ENCODE data around the gene SETD9.

SETD9 gene

GRCh38 chr5:56909294-56910209, at the start of gene SETD9:
SETD9 (plus strand) TSS chr5:56909596; CDS start chr5:56909646, 50 bp downstream.
- DNase-seq = peak; percentile 89 to 97

GRCh38 chr5:56861893-56862485, 47.4 kb upstream of the SETD9 start:
- DNase-seq = no peak

- no peak for DNase-seq
Measured at GRCh38 chr5:56862909-56863308, 46.5 kb upstream of the SETD9 start.

GRCh38 chr5:56871777-56872176, 37.6 kb upstream of the SETD9 start:
- DNase-seq = no peak

- no peak for DNase-seq
Measured at GRCh38 chr5:56873056-56873455, 36.3 kb upstream of the SETD9 start.

GRCh38 chr5:56876327-56876726, 33.1 kb upstream of the SETD9 start:
- no peak for DNase-seq

- DNase-seq = no peak
Measured at GRCh38 chr5:56881571-56881970, 27.8 kb upstream of the SETD9 start.

GRCh38 chr5:56893251-56893951, 16.0 kb upstream of the SETD9 start:
- DNase-seq = no peak

GRCh38 chr5:56896763-56897162, 12.6 kb upstream of the SETD9 start:
- no peak for DNase-seq

GRCh38 chr5:56898213-56898612, 11.2 kb upstream of the SETD9 start:
- DNase-seq = no peak

GRCh38 chr5:56900395-56900794, 9.0 kb upstream of the SETD9 start:
- no peak for DNase-seq

GRCh38 chr5:56900858-56901578, 8.4 kb upstream of the SETD9 start:
- DNase-seq = peak in 1 of 2 experiments; percentile 62

- DNase-seq = peak in 1 of 2 experiments; percentile 93
Measured at GRCh38 chr5:56908942-56909293, 478 bp upstream of the SETD9 start.

GRCh38 chr5:56910210-56910965, 992 bp downstream of the SETD9 start:
- no peak for DNase-seq

- DNase-seq = no peak
Measured at GRCh38 chr5:56913766-56914165, 4.4 kb downstream of the SETD9 start.

GRCh38 chr5:56914678-56915077, 5.3 kb downstream of the SETD9 start:
- DNase-seq = no peak

GRCh38 chr5:56917534-56917933, 8.1 kb downstream of the SETD9 start:
- DNase-seq = no peak

- DNase-seq = no peak
Measured at GRCh38 chr5:56918054-56918453, 8.7 kb downstream of the SETD9 start.

GRCh38 chr5:56919942-56920662, 10.7 kb downstream of the SETD9 start:
- DNase-seq = no peak

- no peak for DNase-seq
Measured at GRCh38 chr5:56922922-56923321, 13.5 kb downstream of the SETD9 start.

GRCh38 chr5:56934325-56934724, 24.9 kb downstream of the SETD9 start:
- no peak for DNase-seq

GRCh38 chr5:56938858-56939257, 29.5 kb downstream of the SETD9 start:
- no peak for DNase-seq
